ENCODE results near the gene MED25.
A peak's percentile ranks its signal among the peaks of the same experiment; 100 is the strongest.

MED25 gene

DNA sequence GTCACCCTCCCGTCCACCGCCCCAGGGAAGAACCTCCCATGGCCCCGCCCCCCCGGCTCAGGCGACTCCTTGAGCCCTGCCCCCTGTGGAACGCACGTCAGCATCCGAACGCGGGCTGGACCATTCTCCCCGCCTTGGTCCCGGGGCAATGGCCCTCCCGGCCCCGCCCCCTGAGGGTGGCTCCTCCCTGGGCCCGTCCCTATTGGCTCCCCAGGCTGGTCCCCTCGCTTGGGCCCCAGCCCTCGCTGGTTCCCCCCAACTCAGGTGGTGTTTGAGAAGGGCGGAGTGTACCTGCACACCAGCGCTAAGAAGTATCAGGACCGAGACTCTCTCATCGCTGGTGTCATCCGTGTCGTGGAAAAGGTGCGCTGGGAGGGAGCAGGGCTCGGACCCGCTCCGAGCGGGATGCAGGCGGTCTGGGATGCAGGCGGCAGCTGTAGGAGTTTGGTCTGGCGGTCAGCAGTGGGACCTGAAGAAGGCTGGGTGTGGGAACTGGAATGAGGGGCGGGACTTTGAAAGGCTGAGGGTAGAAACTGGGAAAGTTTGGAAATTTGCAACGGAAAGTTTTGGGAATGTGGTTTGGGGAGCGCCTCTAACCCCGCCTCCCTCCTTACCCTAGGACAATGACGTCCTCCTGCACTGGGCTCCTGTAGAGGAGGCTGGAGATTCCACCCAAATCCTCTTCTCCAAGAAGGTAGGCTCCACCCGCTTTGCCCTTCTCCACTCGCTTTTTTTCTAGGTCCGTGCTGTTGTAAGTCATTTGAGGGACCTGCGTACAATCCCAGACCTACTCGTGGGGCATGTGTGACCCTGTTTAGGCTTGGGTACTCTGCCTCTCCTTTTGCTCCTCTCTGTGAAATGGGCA lies 60.0 kb downstream of the MED25 start:
- Mint-ChIP-seq H3K4me1 (peaks cover 37% of the 10 kb centered on the region), H3K9me3 (no peaks in the 10 kb centered on the region), H3K4me3 (no peak overlapping the region), H3K27me3 (ENCODE audit: low read depth, poor library complexity) (no peaks in the 10 kb centered on the region), H3K36me3 (ENCODE audit: low read depth) (peaks cover 39% of the 10 kb centered on the region), H3K27ac (no peak overlapping the region)
- DNase-seq, result peak; percentile 98
- TF ChIP-seq, protein P1, sequence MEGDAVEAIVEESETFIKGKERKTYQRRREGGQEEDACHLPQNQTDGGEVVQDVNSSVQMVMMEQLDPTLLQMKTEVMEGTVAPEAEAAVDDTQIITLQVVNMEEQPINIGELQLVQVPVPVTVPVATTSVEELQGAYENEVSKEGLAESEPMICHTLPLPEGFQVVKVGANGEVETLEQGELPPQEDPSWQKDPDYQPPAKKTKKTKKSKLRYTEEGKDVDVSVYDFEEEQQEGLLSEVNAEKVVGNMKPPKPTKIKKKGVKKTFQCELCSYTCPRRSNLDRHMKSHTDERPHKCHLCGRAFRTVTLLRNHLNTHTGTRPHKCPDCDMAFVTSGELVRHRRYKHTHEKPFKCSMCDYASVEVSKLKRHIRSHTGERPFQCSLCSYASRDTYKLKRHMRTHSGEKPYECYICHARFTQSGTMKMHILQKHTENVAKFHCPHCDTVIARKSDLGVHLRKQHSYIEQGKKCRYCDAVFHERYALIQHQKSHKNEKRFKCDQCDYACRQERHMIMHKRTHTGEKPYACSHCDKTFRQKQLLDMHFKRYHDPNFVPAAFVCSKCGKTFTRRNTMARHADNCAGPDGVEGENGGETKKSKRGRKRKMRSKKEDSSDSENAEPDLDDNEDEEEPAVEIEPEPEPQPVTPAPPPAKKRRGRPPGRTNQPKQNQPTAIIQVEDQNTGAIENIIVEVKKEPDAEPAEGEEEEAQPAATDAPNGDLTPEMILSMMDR (IDR thresholded peaks at IDR 0.05), result no peak

DNA sequence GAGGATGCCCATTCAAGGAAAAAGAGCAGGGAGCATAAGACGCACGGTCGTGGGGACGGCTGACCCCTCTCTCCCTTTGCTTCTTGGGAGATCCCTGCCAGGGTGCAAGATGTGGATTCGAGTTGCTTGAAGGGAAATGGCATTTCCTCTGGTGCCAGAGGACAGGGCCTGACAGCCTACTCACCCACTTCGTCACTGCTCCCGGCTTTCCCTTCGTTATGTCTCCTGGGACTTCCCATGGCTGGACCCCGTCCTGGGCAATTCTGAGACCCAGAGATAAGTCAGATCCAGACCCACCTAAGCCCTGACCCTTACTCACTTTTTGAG lies 60.6 kb downstream of the MED25 start:
- Mint-ChIP-seq H3K27ac (no peak overlapping the region), H3K36me3 (ENCODE audit: low read depth) (peaks cover 45% of the 10 kb centered on the region), H3K4me1 (peaks cover 37% of the 10 kb centered on the region), H3K27me3 (ENCODE audit: low read depth, poor library complexity) (no peaks in the 10 kb centered on the region), H3K9me3 (no peaks in the 10 kb centered on the region), H3K4me3 (no peak overlapping the region)
- no peak for DNase-seq
- TF ChIP-seq, protein P1 (IDR thresholded peaks at IDR 0.05), result no peak

DNA sequence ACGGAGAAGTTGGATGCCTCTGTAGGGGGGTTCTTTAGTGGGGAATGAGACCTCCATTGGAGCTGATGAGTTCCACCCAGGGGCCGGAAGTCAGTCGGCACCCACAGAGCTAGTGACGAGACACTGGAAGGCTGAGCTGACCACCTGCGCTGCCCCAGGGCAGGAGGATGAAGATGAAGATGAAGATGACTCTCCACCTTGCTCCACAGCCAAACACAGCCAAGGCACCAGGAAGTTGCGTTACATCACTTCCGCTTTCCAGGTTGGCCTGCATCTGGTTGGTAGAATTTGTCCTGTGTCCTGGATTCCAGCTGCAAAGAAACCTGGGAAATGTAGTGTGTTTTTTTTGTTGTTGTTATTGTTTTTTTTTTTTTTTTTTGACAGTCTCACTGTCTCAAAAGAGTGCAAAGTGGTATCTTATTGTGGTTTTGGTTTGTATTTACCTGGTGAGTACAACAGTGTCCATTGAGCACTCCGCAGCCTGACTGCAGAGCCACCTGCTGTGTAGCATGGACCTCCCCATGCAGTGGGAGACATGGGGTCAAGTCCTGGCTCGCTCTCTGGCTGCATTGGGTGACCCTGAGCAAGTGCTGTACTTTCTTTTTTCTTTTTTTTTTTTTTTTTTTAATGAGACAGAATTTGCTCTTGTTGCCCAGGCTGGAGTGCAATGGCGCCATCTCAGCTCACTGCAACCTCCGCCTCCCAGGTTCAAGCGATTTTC lies 61.3 kb downstream of the MED25 start:
- no peaks in the 10 kb centered on the region for H3K27me3 Mint-ChIP-seq (ENCODE audit: low read depth, poor library complexity)
- no peak overlapping the region for H3K27ac Mint-ChIP-seq
- TF ChIP-seq, protein P1 (IDR thresholded peaks at IDR 0.05), result no peak
- DNase-seq, result no peak
- H3K4me3 Mint-ChIP-seq, result no peak overlapping the region
- peaks cover 30% of the 10 kb centered on the region for H3K4me1 Mint-ChIP-seq
- peaks cover 49% of the 10 kb centered on the region for H3K36me3 Mint-ChIP-seq (ENCODE audit: low read depth)
- H3K9me3 Mint-ChIP-seq, result no peaks in the 10 kb centered on the region

DNA sequence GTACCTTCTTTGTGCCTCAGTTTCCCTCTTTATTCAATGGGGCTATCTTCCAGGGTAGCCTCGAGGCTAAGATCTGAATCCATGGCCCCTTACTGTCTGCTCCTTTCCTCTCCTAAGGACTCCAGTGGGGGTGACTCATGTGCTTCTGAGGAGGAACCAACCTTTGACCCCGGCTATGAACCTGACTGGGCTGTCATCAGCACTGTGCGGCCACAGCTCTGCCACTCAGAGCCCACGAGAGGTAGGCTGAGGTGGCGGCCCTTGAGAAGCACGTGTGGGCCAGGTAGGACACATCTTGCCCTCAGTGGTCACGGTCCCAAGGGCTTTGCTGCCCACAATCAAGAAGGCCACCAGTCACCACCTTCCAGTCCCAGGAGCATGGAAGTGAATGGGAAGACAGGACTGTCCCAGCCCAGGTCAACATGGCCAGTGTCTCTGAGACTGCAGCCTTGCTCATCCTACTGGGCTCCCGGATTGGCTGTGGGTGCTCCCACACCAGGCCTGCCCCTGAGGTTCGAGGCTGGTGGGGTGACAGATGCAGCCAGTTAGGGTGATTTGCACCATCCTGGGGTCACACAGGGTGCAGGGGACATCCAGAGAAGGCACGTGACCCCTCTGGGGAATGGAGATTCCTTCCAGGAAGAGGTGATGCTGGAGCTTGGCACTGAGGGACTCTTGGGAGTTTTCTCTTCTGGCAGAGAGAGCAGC lies 62.2 kb downstream of the MED25 start:
- Mint-ChIP-seq H3K27me3 (ENCODE audit: low read depth, poor library complexity) (no peaks in the 10 kb centered on the region), H3K36me3 (ENCODE audit: low read depth) (peaks cover 58% of the 10 kb centered on the region), H3K4me3 (no peak overlapping the region), H3K4me1 (peaks cover 22% of the 10 kb centered on the region), H3K9me3 (no peaks in the 10 kb centered on the region), H3K27ac (no peak overlapping the region)
- DNase-seq, result no peak
- TF ChIP-seq, protein P1 (IDR thresholded peaks at IDR 0.05), result no peak

DNA sequence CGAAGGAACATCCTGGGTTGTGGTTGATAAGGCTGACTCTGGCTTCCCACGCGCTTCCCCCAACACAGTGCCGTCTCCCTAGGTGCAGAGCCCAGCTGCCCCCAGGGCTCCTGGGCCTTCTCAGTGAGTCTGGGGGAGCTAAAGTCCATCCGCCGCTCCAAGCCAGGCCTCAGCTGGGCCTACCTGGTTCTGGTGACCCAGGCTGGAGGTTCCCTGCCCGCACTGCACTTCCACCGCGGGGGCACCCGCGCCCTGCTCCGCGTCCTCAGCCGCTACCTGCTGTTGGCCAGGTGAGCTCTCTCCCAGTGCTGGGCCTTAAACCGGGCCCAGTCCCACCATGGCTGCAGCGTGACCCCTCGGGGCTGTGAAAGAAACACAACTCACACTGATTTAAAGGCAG lies 63.1 kb downstream of the MED25 start:
- Mint-ChIP-seq H3K9me3 (no peaks in the 10 kb centered on the region), H3K4me1 (peaks cover 15% of the 10 kb centered on the region), H3K36me3 (ENCODE audit: low read depth) (peaks cover 63% of the 10 kb centered on the region), H3K27ac (no peak overlapping the region), H3K27me3 (ENCODE audit: low read depth, poor library complexity) (no peaks in the 10 kb centered on the region), H3K4me3 (no peak overlapping the region)
- TF ChIP-seq, protein P1 (IDR thresholded peaks at IDR 0.05), result no peak
- no peak for DNase-seq

All from nephron progenitor cell (in vitro differentiated cells).